B cell (primary cell): Measurements from ENCODE around the gene PPP2R2D.

ENCODE experiments used
- EZH2 ChIP-seq: IDR thresholded peaks from 2 replicates; pipeline ENCODE4 v1.6.1; 2012; ENCODE audit warnings: borderline replicate concordance, low read depth, mild to moderate bottlenecking, moderate library complexity, low read length; ENCODE audit not compliant: insufficient read depth, poor library complexity, severe bottlenecking
- TF ChIP-seq, protein P1 (sequence below): fragments of 200-600 bp; IDR thresholded peaks from one replicate; pipeline ENCODE4 v1.8.0; 2022; ENCODE audit warnings: antibody characterized with exemption, mild to moderate bottlenecking

DNA sequence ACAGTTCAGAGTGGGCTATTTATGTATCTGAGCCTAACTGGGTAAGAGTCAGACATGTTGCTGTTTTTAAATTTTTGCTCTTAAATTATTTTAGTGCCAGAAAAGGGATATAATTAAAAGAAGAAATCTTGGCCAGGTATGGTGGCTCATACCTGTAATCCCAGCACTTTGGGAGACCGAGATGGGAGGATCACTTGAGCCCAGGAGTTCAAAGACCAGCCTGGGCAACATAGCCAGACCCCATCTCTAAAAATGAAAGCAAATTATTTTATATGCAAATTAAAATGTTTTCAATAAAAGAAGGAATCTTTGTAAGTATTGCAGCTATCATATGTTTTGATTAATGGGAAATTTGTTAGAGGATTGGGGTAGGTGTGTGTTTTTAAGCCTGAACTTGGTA is 41.6 kb downstream of the PPP2R2D start:
- TF ChIP-seq, protein P1, sequence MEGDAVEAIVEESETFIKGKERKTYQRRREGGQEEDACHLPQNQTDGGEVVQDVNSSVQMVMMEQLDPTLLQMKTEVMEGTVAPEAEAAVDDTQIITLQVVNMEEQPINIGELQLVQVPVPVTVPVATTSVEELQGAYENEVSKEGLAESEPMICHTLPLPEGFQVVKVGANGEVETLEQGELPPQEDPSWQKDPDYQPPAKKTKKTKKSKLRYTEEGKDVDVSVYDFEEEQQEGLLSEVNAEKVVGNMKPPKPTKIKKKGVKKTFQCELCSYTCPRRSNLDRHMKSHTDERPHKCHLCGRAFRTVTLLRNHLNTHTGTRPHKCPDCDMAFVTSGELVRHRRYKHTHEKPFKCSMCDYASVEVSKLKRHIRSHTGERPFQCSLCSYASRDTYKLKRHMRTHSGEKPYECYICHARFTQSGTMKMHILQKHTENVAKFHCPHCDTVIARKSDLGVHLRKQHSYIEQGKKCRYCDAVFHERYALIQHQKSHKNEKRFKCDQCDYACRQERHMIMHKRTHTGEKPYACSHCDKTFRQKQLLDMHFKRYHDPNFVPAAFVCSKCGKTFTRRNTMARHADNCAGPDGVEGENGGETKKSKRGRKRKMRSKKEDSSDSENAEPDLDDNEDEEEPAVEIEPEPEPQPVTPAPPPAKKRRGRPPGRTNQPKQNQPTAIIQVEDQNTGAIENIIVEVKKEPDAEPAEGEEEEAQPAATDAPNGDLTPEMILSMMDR = no peak
- TF ChIP-seq EZH2 = no peak
